HG03159 (cell line): ENCODE results near the gene WNT7B.

ENCODE experiments used
- ATAC-seq: cut with Tn5 transposase; IDR thresholded peaks from one replicate; pipeline ENCODE4 v1.9.1; 2021; ENCODE audit warnings: mild to moderate bottlenecking, moderate library complexity; ENCODE audit not compliant: unreplicated experiment

Gene WNT7B

GRCh38 chr22:45974498-45974897 lies 2.5 kb downstream of the WNT7B start:
- no peak for ATAC-seq

GRCh38 chr22:45972889-45973253 lies 4.1 kb downstream of the WNT7B start:
- no peak for ATAC-seq

- ATAC-seq, result no peak
Observed at GRCh38 chr22:45972091-45972888, 4.7 kb downstream of the WNT7B start.

GRCh38 chr22:45971408-45972028 lies 5.4 kb downstream of the WNT7B start:
- ATAC-seq, result no peak

DNA sequence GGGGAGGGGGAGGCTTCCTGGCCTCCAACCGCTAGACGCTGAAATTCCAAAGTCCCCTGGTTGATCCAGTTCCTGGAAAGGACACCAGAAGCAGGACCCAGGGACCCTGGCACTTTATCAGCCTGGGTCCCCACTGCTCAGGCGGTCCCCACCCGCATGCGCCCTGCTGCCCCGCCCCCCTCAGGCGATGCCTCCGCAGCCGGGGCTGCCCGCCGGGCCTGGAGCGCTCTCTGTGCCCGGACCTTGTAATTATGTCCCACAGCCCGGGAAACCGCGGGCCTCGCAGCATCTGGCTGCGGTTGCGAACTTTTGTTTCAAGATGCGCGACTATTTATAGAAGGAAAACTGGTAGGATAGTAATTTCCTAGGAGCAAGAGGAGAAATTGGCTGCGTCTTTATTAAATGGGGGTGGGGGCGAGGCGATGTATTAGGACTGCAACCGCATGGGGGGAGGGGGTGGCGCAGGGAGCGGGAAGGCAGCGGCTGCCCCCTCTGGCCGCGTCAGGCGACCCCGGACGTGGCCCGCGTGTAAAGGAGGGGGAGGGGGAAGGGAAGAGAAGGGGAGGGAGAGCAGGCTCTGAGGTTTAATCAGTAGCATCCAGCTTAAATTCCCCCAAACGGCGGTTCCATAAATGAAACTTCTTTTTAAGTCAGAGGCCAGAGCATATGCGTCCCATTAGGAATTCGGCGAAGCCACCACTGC lies 6.1 kb downstream of the WNT7B start:
- ATAC-seq, result no peak

DNA sequence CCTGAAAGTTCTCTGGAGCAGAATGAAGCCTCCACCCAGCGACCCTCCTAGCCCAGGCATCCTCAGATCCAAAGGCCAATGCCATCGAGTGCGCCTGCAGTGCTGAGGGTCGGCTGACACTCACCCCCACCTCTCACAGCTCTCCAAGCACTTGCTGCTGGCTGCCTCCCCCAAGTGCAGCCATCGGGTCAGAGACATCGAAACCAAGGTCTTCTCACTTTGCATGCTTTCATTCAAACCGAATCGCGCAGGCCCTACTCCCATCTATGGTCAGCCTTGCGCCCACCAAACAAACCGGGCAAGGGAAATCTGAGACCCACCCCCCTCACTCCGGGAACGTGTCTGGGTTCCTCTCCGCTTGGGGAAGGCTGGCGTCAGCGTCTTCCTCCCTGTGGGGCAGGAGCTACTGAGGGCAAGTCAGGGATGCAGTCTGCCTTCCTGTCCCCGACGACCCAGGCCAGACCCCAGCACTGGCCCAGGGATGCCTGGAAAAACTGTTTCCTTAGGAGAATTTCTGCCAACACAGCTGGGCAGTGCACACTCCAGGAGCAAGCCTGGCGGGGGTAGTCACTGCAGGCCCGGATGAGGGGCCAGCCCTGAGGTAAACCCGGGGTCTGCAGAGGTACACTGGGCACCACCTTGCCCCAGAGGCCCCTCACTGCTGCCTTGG lies 7.0 kb downstream of the WNT7B start:
- ATAC-seq, result no peak

DNA sequence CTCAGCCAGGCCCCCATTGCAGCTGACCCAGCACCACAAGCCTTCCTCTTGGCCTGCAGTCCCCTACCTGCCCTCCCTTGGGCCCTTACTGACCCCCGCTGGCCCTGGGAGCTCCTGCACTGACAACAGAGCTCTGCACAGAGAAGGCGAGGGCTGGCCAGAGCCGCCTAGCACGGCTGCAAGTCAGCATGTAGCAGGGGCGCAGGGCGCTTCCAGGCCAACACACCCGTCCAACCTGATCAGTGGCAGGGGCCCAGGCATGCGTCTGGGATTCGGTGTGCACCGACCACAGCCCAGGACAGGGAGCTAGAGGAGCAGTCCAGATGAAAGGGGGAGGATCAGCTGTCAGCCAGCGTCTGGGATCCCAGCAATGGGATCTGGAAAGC lies 7.6 kb downstream of the WNT7B start:
- no peak for ATAC-seq

DNA sequence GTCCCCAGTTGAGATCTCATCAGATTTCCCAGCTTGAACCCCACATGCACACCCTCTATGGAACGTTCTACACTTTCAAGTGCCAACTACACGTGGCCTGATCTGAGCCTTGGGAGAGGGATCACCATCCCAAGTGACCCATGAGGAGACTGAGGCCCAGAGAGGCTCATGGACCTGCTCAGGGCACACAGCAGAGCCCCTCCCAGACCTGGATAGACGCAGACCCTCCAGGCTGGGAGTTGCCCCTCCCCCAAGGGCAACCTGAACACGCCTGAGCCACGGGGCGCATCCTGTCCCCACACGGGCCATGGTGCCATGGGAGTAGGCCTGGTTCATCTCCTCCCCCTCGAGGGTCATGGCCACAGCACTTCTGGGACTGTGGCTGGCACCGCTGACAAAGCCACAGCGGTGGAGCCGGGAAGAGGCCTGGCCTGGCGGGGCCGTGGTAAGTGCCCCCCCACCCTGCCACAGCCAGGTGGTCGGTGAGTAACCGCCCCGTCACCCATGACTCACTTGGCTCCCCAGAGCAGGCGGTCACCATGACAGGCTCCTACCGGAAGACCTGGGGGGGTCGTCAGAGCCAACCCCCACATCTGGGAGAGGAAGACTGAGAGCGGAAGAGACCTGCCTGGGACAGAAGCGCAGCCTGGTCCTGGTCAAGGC lies 8.1 kb downstream of the WNT7B start:
- ATAC-seq, result no peak

DNA sequence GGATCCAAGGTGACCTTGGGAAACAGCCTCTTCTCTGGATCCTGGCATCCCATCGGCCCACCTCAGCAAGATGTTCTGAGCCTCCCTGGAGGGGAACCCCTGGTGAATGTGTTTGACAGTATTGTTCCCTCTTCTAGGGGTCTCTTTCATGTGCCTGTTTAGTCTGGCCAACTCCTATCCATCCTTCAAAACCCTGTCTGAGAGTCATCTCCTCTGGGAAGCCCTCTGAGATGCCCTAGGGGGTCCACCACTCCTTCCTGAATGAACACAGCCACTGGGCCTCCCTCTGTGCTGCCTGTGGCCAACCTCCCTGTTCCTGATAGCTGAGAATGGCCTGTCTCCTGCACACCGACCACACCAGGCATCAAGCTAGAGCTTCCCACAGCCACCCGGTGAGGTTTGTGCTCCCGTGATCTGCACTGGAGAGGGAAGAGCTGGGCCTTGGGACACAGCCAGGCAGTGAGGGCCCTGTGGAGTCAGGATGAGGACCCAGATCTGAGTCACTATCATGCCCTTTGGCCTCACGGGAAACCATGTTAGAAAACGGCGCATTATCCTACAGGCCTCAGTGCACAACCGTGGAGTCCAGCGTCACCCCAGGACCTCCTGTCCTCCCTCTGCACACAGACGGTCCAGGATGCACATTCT lies 8.8 kb downstream of the WNT7B start:
- ATAC-seq, result no peak

GRCh38 chr22:45966895-45967365 lies 10.0 kb downstream of the WNT7B start:
- ATAC-seq, result no peak

DNA sequence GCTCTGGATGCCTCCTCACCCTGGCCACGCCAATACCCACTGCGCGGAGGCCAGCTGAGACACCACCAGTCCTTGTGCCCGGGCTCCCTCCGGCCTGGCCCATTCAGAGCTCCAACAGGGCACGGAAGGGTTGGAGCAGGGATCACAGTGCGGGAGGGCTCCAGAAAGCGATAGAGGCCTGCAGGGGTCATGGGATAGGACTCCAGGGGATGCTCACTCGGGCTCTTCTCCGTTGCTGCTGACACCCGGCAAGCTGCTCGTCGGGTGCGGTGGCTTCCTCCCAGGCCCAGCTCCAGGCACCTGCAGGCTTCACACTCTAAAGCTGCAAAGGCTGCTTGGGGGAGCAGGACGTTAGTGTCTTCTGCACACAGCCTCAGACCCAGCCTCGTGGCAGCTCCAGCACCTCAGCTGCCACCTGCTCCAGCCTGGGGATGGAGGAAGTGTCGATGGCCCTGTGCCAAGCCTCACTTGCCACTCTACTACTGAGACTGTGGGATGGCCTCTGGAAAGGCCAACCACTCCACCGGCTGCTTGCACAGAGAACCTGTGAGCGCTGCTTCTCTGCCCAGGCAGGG lies 10.6 kb downstream of the WNT7B start:
- ATAC-seq, result no peak

- ATAC-seq, result no peak
Observed at GRCh38 chr22:45965563-45965962, 11.4 kb downstream of the WNT7B start.

DNA sequence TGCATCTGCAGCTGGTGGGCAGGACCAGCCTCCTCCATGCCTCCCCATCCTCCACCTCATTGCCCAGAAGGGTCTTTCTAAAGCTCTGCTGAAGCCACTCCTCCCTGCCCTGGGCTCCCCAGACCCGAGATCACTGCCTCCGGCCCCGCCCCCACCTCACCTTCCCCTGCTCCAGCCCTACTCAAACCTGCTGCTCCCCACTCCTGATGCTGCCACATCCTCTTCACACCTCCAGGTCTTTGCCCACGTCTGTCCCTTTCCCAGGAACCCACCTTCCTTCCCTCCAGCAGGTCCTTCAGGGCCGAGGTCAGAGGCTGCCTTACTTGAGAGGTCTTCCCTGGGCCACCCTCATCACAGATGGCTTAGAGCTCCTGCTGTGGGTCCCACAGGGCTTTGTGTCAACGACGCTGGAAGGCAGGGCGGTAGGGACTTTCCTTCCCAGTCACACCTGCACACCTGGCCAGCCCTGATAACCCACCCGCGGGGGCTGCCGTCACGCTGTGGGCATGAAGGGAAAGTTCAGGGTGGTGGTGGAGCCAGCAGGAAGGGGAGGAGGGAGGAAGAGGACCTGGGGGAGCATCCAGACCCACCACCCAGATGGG lies 11.9 kb downstream of the WNT7B start:
- no peak for ATAC-seq

DNA sequence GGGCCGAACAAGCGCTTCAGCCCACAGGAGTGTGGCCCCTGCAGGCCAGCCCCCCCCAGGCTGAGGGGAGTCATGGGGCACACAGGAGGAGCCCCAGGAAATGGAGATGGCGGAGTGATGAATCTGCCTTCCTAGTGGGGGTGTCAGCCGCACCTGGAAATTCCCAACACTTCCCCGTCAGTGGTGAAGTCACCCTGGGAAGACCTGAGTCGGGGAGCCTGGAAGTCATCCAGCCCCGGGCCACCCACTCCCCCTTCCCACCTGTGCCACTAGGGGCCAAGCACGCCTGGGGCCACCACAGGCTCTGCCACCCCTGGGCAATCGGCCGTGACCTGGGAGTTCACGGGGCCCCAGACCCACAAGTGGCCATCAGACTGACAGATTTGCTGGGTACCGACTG lies 12.6 kb downstream of the WNT7B start:
- ATAC-seq, result no peak

- no peak for ATAC-seq
Observed at GRCh38 chr22:45963821-45964220, 13.1 kb downstream of the WNT7B start.

GRCh38 chr22:45962756-45963324 lies 14.1 kb downstream of the WNT7B start:
- ATAC-seq, result no peak

GRCh38 chr22:45962434-45962718 lies 14.6 kb downstream of the WNT7B start:
- no peak for ATAC-seq

DNA sequence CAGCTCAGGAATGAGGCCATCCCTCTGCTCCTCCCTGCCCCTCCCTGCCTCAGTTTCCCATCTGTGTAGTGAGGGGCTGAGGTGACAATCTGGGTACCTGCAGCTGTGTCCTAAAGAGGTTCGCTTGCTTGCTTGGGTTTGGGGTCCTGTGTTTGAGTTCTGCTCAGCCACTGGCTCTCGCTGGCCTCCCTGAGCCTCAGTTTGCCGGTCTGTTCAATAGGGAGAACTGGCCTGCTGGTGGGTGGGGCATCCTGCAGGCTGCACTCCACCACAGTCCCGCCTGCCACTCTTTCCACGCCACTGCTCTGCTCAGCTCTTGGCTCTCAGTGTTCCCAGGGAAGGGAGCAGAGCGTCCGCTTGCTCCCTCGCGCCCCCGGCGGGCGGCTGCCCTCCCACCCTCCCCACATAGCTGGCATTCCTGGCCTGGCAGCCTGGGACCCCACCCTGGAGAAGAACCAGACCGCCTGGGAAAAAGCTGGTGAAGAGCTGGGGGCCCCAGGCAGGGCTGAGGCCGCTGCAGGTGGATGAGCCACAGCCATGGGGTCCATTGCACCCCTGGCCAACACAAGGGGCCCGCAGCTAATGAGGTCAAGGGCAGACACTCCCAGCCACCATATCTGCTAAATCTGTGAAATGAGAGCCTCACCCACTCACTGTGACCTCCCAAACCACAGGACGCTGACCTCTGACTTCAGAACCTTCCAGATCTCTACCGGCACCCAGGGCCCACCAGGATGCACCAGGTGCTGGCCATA lies 15.1 kb downstream of the WNT7B start:
- ATAC-seq, result no peak
